Ascending aorta (tissue), 2 donors: ENCODE data around the gene DPRX. TPM values are rescaled to one million over a fixed set of nuclear protein-coding genes. Genes with fewer than 3 reads are reported as not detected.

ENCODE experiments used
- DNase-seq, 2 donors: peaks; one replicate each; pipeline ENCODE4 v3.0.0-alpha.2; 2019; ENCODE audit warnings: low spot score in 2 of 2
- H3K27ac ChIP-seq, 2 donors: fragments of 200-600 bp; sonication (generic); one replicate each; pipeline ENCODE4 v1.5.1; 2016 to 2017; ENCODE audit warnings: mild to moderate bottlenecking in 1 of 2
- H3K27me3 ChIP-seq: fragments of 200-600 bp; sonication (generic); one replicate; pipeline ENCODE4 v1.5.1; 2017
- H3K36me3 ChIP-seq, 2 donors: fragments of 200-600 bp; sonication (generic); one replicate each; pipeline ENCODE4 v1.5.1; 2016
- H3K4me1 ChIP-seq, 2 donors: fragments of 200-600 bp; sonication (generic); one replicate each; pipeline ENCODE4 v1.5.1; 2016 to 2017; ENCODE audit warnings: mild to moderate bottlenecking in 1 of 2
- H3K4me3 ChIP-seq, 2 donors: fragments of 200-600 bp; sonication (generic); one replicate each; pipeline ENCODE4 v1.5.1; 2016 to 2017; ENCODE audit warnings: mild to moderate bottlenecking in 1 of 2
- H3K9me3 ChIP-seq, 2 donors: fragments of 200-600 bp; sonication (generic); one replicate each; pipeline ENCODE4 v1.5.1; 2016
- CTCF ChIP-seq, 3 experiments: fragments of 200-600 bp in 2 of 3; fragments of 450-650 bp in 1 of 3; sonication (generic) in 2 of 3; IDR thresholded peaks; one replicate each; pipeline ENCODE4 v1.5.1; 2016 to 2019; ENCODE audit warnings: antibody characterized with exemption in 3 of 3, mild to moderate bottlenecking in 1 of 3, moderate library complexity in 1 of 3
- intact Hi-C: fragments of 100-400 bp; cut with DNase I; formaldehyde crosslinking; loops from one replicate; pipeline ENCODE4 v1.15.1; 2023
- total RNA-seq: library from RNA; depleted of rRNA; stranded (reverse); fragments of >200 nt; gene quantifications from one replicate; pipeline ENCODE4 v1.1.0, GENCODE V29; 2016

The DPRX gene
- not detected for total RNA-seq

GRCh38 chr19:53631949-53632407, at the start of gene DPRX:
TSS of gene DPRX (plus strand) at chr19:53631999. CDS start at chr19:53632107, 108 bp downstream.
- Histone ChIP-seq H3K9me3 (no peaks in the 10 kb centered on the region), H3K36me3 (no peaks in the 10 kb centered on the region), H3K27ac (no peak within 1 kb of the TSS), H3K27me3 (no peaks in the 10 kb centered on the region), H3K4me1 (no peaks in the 10 kb centered on the region), H3K4me3 (no peak within 1 kb of the TSS)
- intact Hi-C loops: no loop called here
- DNase-seq: no peak
- no peak for TF ChIP-seq CTCF (IDR thresholded peaks at IDR 0.05)

- Histone ChIP-seq H3K27ac (no peak overlapping the region), H3K27me3 (no peaks in the 10 kb centered on the region), H3K36me3 (peaks cover 0 to 18% of the 10 kb centered on the region in 2 donors), H3K4me3 (no peak overlapping the region), H3K4me1 (no peaks in the 10 kb centered on the region), H3K9me3 (peaks cover 6 to 35% of the 10 kb centered on the region in 2 donors)
- intact Hi-C loops: no loop called here
- TF ChIP-seq CTCF (IDR thresholded peaks at IDR 0.05): no peak
- no peak for DNase-seq
Measured at GRCh38 chr19:53583181-53583580, 48.6 kb upstream of the DPRX start.

- Histone ChIP-seq H3K4me1 (no peaks in the 10 kb centered on the region), H3K36me3 (no peaks in the 10 kb centered on the region), H3K27ac (no peak overlapping the region), H3K27me3 (no peaks in the 10 kb centered on the region), H3K9me3 (peaks cover 2 to 4% of the 10 kb centered on the region in 2 donors), H3K4me3 (no peak overlapping the region)
- intact Hi-C loops: no loop called here
- TF ChIP-seq CTCF (IDR thresholded peaks at IDR 0.05): no peak
- DNase-seq: no peak
Measured at GRCh38 chr19:53586277-53586691, 45.5 kb upstream of the DPRX start.

GRCh38 chr19:53594811-53595509, 36.8 kb upstream of the DPRX start:
- no peak overlapping the region for H3K4me3 ChIP-seq
- H3K9me3 ChIP-seq: no peaks in the 10 kb centered on the region
- H3K4me1 ChIP-seq: no peaks in the 10 kb centered on the region
- no peak for DNase-seq
- no peaks in the 10 kb centered on the region for H3K27me3 ChIP-seq
- no peak overlapping the region for H3K27ac ChIP-seq
- no peak for TF ChIP-seq CTCF (IDR thresholded peaks at IDR 0.05)
- intact Hi-C loops: no loop called here
- H3K36me3 ChIP-seq: no peaks in the 10 kb centered on the region

- Histone ChIP-seq H3K27me3 (no peaks in the 10 kb centered on the region), H3K4me1 (no peaks in the 10 kb centered on the region), H3K4me3 (no peak overlapping the region), H3K9me3 (no peaks in the 10 kb centered on the region), H3K36me3 (no peaks in the 10 kb centered on the region), H3K27ac (no peak overlapping the region)
- no peak for DNase-seq
- TF ChIP-seq CTCF (IDR thresholded peaks at IDR 0.05): no peak
- intact Hi-C loops: no loop called here
Measured at GRCh38 chr19:53595510-53595867, 36.3 kb upstream of the DPRX start.
